Parathyroid adenoma (tissue), 2 donors: ENCODE results near the gene ADA.

Experiments
- H2AFZ ChIP-seq: fragments of 300-600 bp; sonication (generic); one replicate; pipeline ENCODE4 v1.7.0; 2017; ENCODE audit warnings: antibody characterized with exemption, mild to moderate bottlenecking
- H3K27ac ChIP-seq: fragments of 300-600 bp; sonication (generic); one replicate; pipeline ENCODE4 v1.7.0; 2017
- H3K27me3 ChIP-seq: fragments of 300-600 bp; sonication (generic); one replicate; pipeline ENCODE4 v1.7.0; 2017; ENCODE audit warnings: low read length; ENCODE audit not compliant: control insufficient read depth, insufficient read depth
- H3K36me3 ChIP-seq: fragments of 300-600 bp; sonication (generic); one replicate; pipeline ENCODE4 v1.7.0; 2017; ENCODE audit warnings: low read length; ENCODE audit not compliant: control insufficient read depth, insufficient read depth
- H3K4me1 ChIP-seq: fragments of 300-600 bp; sonication (generic); one replicate; pipeline ENCODE4 v1.7.0; 2017; ENCODE audit warnings: control low read depth
- H3K4me2 ChIP-seq: fragments of 300-600 bp; sonication (generic); one replicate; pipeline ENCODE4 v1.7.0; 2017; ENCODE audit warnings: low read length
- H3K4me3 ChIP-seq: fragments of 300-600 bp; sonication (generic); one replicate; pipeline ENCODE4 v1.7.0; 2017; ENCODE audit warnings: low read depth, low read length
- H3K79me2 ChIP-seq: fragments of 300-600 bp; sonication (generic); one replicate; pipeline ENCODE4 v1.7.0; 2017; ENCODE audit warnings: control low read depth
- H3K9ac ChIP-seq: fragments of 300-600 bp; sonication (generic); one replicate; pipeline ENCODE4 v1.7.0; 2017; ENCODE audit warnings: mild to moderate bottlenecking
- H3K9me3 ChIP-seq: fragments of 300-600 bp; sonication (generic); one replicate; pipeline ENCODE4 v1.7.0; 2017; ENCODE audit warnings: low read length; ENCODE audit not compliant: control insufficient read depth
- CTCF ChIP-seq: fragments of 300-600 bp; sonication (generic); IDR thresholded peaks from one replicate; pipeline ENCODE4 v1.7.0; 2017; ENCODE audit warnings: antibody characterized with exemption, mild to moderate bottlenecking
- donor health status: primary hyperparathyroidism.

ADA gene

GRCh38 chr20:44691424-44692423, 40.2 kb upstream of the ADA start:
- Histone ChIP-seq H3K79me2 (no peaks in the 10 kb centered on the region), H3K27me3 (no peaks in the 10 kb centered on the region), H3K36me3 (no peaks in the 10 kb centered on the region), H3K4me3 (no peak overlapping the region), H3K27ac (no peak overlapping the region), H3K4me1 (no peaks in the 10 kb centered on the region), H3K4me2 (no peak overlapping the region), H3K9me3 (no peaks in the 10 kb centered on the region), H2AFZ (no peak overlapping the region), H3K9ac (no peak overlapping the region)
- no peak for TF ChIP-seq CTCF

- Histone ChIP-seq H3K27me3 (no peaks in the 10 kb centered on the region), H3K4me3 (no peak overlapping the region), H3K36me3 (no peaks in the 10 kb centered on the region), H2AFZ (no peak overlapping the region), H3K9me3 (no peaks in the 10 kb centered on the region), H3K27ac (no peak overlapping the region), H3K9ac (no peak overlapping the region), H3K4me2 (no peak overlapping the region), H3K79me2 (no peaks in the 10 kb centered on the region), H3K4me1 (no peaks in the 10 kb centered on the region)
- TF ChIP-seq CTCF, result no peak
Measured at GRCh38 chr20:44690781-44691423, 39.4 kb upstream of the ADA start.

- no peaks in the 10 kb centered on the region for H3K27me3 ChIP-seq
- no peak overlapping the region for H3K4me2 ChIP-seq
- no peaks in the 10 kb centered on the region for H3K36me3 ChIP-seq
- H3K4me3 ChIP-seq, result no peak overlapping the region
- H3K4me1 ChIP-seq, result no peaks in the 10 kb centered on the region
- H3K79me2 ChIP-seq, result no peaks in the 10 kb centered on the region
- H3K9ac ChIP-seq, result no peak overlapping the region
- H3K9me3 ChIP-seq, result no peaks in the 10 kb centered on the region
- no peak for TF ChIP-seq CTCF
- no peak overlapping the region for H2AFZ ChIP-seq
- no peak overlapping the region for H3K27ac ChIP-seq
Measured at GRCh38 chr20:44689809-44690208, 38.3 kb upstream of the ADA start.

- Histone ChIP-seq H3K79me2 (no peaks in the 10 kb centered on the region), H2AFZ (no peak overlapping the region), H3K4me3 (no peak overlapping the region), H3K4me2 (no peak overlapping the region), H3K27ac (no peak overlapping the region), H3K4me1 (no peaks in the 10 kb centered on the region), H3K9ac (no peak overlapping the region), H3K27me3 (no peaks in the 10 kb centered on the region), H3K9me3 (no peaks in the 10 kb centered on the region), H3K36me3 (no peaks in the 10 kb centered on the region)
- TF ChIP-seq CTCF, result no peak
Measured at GRCh38 chr20:44688053-44688625, 36.6 kb upstream of the ADA start.
